HG02642 (cell line): ENCODE results near the gene OAS2.

Source experiments
- ATAC-seq: cut with Tn5 transposase; IDR thresholded peaks from one replicate; pipeline ENCODE4 v1.9.1; 2021; ENCODE audit warnings: mild to moderate bottlenecking; ENCODE audit not compliant: unreplicated experiment, poor library complexity

The OAS2 gene

GRCh38 chr12:113055594-113056380 lies 77.5 kb downstream of the OAS2 start:
- ATAC-seq, result no peak

DNA sequence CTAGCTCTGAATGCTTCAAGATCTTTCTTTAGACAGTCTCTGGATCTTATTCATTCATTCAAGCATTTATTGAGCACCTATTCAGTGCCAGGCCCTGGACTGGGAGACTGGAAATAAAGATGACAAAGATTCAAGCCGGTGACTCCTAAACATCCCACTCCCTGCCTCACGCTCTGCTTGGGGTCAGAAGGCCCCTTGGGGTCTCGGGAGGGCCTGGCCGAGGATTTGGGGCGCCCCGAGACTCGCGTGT lies 78.0 kb downstream of the OAS2 start:
- ATAC-seq, result no peak

DNA sequence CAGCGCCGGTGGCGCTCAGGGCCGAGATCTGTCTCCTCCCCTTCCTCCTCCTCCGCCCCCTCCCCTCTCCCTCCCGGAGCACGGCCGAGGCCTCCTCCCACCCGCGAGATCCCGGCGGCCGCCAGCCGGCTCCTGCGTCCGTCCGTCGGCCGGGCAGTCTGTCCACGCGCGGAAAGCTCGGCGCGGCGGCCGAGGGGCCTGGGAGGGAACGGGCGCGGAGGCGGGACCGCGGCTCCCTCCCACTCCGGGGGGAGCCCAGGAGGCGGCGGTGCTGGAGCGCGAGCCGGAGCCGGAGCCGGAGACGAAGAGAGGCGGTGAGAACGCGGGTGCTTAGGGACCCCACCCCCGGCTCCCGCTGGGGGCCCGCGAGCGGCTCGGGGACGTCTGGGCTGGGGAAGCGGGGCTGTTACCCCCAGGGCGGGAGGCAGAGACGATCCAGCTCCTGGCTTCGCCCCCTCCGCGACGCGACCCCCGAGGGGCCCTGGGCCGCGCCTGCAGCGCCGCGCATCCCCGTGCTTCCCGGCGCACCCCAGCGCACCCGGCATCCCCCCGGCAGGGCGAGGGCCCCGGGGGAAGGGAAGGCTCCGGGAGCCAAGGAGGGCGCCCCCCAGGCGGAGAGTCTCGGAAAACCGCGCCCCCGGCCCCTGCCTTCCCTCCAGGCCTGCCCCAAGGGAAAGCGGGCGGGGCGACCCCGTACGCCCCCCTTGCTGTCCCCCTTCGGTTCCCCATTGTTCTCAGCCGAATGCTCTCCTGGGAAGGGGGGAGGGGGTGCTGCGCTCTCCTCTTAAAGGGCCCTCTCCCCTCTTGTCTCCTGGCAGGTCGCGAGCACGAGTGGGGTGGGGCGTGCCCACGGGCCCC lies 78.5 kb downstream of the OAS2 start, which contains the start of gene DTX1:
Gene DTX1 (plus strand): TSS at position 100 of the 858 bp plus-strand sequence. CDS start 1,463 bp downstream, outside the sequence.
- no peak for ATAC-seq

DNA sequence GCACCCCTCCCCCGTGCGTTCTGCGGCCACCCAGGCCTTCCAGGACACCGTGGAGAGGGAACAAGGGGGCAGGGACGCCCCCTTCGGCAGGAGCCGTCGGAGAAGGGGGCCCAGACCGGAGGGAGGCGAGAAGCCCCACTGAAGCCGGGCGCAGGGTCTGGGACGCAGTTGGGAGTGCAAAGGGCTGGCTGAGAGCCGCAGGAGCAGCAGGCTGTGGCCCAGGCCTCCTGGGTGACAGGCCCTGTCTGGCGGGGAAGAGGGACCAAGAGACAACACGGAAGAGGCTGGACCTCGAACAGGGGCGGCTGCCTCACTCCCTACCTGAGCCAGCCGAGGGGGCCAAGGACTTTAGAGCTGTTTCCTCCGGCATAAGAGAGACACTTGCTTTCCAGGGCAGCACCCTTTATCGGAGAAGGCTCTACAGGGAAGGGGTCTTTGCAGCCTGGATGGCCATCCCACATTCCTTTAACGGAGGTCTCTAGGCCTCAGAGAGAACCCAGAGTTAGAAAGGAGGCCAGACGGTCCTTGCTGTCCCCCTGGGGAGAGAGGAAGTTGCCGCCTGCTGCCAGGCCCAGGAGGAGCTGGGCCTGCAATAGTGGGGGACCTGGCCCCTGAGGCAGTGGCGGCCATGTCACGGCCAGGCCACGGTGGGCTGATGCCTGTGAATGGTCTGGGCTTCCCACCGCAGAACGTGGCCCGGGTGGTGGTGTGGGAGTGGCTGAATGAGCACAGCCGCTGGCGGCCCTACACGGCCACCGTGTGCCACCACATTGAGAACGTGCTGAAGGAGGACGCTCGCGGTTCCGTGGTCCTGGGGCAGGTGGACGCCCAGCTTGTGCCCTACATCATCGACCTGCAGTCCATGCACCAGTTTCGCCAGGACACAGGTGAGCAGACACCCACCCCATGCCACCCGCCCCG lies 79.5 kb downstream of the OAS2 start:
- ATAC-seq, result no peak

- ATAC-seq, result no peak
These were observed 80.2 kb downstream of the OAS2 start for GRCh38 chr12:113058553-113058952.

DNA sequence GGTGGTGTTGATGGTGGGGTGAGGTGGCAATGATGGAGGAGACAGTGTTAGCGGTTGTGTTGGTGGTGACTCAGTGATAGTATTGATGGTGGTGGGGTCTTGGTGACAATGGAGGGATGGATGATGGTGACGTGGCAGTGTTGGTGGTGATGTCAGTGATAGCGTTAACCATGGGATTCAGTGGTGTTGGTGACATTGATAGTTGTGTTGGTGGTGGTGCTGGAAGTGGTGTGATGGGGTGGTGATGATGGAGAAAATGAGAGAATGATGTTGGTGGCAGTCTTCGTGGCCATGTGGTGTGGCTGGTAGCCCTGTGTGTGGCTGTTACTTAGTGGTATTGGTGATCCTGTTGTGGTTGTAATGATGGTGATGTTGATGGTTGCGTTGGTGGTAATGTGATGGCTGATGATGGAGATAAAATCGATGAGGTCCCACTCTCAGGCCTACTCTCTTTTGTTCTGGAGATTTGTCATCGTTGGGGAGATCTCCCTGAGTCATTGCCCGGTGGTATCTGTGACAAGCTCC lies 80.8 kb downstream of the OAS2 start:
- ATAC-seq, result no peak

DNA sequence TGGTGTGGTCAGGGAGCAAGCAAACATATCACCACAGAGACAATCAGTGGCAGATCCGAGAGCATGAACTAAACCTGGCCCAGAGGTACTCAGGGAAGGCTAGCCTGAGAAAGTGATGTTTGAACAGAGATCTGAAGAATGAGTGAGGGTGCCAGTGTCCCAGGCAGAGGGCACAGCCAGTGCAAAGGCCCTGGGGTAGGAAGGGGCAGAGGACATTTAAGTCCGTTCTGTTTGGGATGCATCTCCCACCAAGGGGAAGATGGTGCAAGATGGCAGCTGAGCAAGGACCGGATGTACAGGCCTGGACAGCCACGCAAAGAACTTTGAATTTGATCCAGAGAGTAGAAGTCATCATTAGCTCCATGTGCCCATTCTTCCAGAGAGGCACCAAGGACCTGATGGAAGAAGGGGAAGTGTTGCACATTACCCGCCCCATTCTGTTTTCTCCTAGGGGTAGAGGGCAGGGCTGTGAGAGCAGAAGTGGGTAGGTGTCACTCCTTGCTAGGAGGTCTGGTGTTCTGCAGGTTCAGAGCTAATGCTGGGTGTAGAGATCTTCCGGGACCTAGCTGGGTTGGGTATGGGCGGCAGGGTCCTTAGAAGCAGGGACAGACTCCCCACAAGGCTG lies 82.1 kb downstream of the OAS2 start:
- no peak for ATAC-seq

DNA sequence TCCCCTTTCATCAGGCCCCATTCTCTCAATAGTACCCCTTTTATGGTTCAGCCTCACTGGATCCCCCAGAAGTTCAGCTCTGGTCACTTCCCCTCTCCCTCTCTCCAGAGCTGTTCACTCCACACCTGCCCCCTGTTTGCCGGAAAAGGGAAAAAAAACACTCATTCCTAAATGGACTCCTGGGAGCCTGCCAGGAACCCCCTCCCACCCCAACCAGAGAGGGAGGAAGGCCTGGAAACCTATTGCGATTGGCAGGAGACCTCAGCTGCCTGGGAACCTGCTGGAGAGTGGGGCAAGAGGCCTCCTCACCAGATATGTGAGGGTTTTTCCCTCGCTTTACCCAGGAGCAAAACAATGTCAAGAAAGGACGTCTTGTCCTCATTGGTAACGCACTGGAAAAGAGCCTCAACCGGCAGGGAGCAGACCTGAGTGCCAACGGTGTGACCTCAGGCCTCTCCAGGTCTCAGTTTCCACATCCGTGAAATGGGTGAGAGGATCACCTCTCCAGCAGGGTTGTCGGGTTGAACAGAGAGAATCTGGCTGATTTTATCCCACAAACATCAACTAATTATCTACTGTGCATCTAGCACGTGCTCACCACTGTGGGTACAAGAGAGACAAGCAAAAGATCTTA lies 82.9 kb downstream of the OAS2 start:
- ATAC-seq, result no peak
